Measurements from ENCODE around the gene C10orf95. TPM values are rescaled to one million over a fixed set of nuclear protein-coding genes. Genes with fewer than 3 reads are reported as not detected.

C10orf95 gene
- total RNA-seq, 1 donor from 2014 or later: not detected

GRCh38 chr10:102480396-102480795 is 29.1 kb upstream of the C10orf95 start:
- Mint-ChIP-seq H3K36me3 (ENCODE audit: unreplicated experiment) (no peaks in the 10 kb centered on the region), H3K27ac (ENCODE audit: unreplicated experiment) (no peak overlapping the region), H3K4me1 (ENCODE audit: low read depth, unreplicated experiment) (peaks cover 9% of the 10 kb centered on the region), H3K4me3 (ENCODE audit: unreplicated experiment) (no peak overlapping the region), H3K9me3 (ENCODE audit: unreplicated experiment) (peaks cover 18% of the 10 kb centered on the region), H3K27me3 (ENCODE audit: unreplicated experiment) (peaks cover 2% of the 10 kb centered on the region)
- no peak for DNase-seq
- TF ChIP-seq, protein P1, sequence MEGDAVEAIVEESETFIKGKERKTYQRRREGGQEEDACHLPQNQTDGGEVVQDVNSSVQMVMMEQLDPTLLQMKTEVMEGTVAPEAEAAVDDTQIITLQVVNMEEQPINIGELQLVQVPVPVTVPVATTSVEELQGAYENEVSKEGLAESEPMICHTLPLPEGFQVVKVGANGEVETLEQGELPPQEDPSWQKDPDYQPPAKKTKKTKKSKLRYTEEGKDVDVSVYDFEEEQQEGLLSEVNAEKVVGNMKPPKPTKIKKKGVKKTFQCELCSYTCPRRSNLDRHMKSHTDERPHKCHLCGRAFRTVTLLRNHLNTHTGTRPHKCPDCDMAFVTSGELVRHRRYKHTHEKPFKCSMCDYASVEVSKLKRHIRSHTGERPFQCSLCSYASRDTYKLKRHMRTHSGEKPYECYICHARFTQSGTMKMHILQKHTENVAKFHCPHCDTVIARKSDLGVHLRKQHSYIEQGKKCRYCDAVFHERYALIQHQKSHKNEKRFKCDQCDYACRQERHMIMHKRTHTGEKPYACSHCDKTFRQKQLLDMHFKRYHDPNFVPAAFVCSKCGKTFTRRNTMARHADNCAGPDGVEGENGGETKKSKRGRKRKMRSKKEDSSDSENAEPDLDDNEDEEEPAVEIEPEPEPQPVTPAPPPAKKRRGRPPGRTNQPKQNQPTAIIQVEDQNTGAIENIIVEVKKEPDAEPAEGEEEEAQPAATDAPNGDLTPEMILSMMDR (IDR thresholded peaks at IDR 0.05; ENCODE audit: partially characterized antibody, unreplicated experiment): no peak

DNA sequence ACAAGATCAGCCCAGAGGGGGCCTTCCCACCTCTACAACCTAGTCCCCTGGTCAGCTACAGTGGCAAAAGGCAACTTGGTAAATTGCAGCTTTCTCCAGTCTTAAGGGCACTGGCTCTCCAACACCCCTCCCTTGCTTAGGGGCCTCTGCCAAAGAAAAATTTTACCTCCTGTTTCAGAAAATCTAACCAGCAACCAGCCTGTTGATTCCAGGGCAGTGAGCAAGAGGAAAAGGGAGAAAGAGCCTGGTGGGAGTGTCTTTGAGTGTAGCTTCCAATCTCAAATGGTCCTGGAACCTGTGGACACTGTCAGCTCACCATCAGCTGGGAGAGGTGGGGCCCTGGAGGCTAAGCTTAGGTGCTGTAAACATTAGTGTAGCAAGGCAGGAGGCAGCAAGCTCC is 28.3 kb upstream of the C10orf95 start:
- Mint-ChIP-seq H3K27ac (ENCODE audit: unreplicated experiment) (no peak overlapping the region), H3K36me3 (ENCODE audit: unreplicated experiment) (no peaks in the 10 kb centered on the region), H3K4me3 (ENCODE audit: unreplicated experiment) (no peak overlapping the region), H3K9me3 (ENCODE audit: unreplicated experiment) (peaks cover 16% of the 10 kb centered on the region), H3K27me3 (ENCODE audit: unreplicated experiment) (peaks cover 4% of the 10 kb centered on the region), H3K4me1 (ENCODE audit: low read depth, unreplicated experiment) (peaks cover 5% of the 10 kb centered on the region)
- no peak for DNase-seq
- TF ChIP-seq, protein P1 (IDR thresholded peaks at IDR 0.05; ENCODE audit: partially characterized antibody, unreplicated experiment): no peak

GRCh38 chr10:102476466-102477141 is 25.3 kb upstream of the C10orf95 start:
- Mint-ChIP-seq H3K27me3 (ENCODE audit: unreplicated experiment) (peaks cover 7% of the 10 kb centered on the region), H3K4me1 (ENCODE audit: low read depth, unreplicated experiment) (peaks cover 5% of the 10 kb centered on the region), H3K27ac (ENCODE audit: unreplicated experiment) (no peak overlapping the region), H3K9me3 (ENCODE audit: unreplicated experiment) (peaks cover 16% of the 10 kb centered on the region), H3K4me3 (ENCODE audit: unreplicated experiment) (no peak overlapping the region), H3K36me3 (ENCODE audit: unreplicated experiment) (no peaks in the 10 kb centered on the region)
- TF ChIP-seq, protein P1 (IDR thresholded peaks at IDR 0.05; ENCODE audit: partially characterized antibody, unreplicated experiment): no peak
- DNase-seq: no peak

GRCh38 chr10:102475451-102476040 is 24.2 kb upstream of the C10orf95 start:
- Mint-ChIP-seq H3K36me3 (ENCODE audit: unreplicated experiment) (no peaks in the 10 kb centered on the region), H3K4me1 (ENCODE audit: low read depth, unreplicated experiment) (peaks cover 4% of the 10 kb centered on the region), H3K9me3 (ENCODE audit: unreplicated experiment) (peaks cover 16% of the 10 kb centered on the region), H3K27me3 (ENCODE audit: unreplicated experiment) (peaks cover 8% of the 10 kb centered on the region), H3K4me3 (ENCODE audit: unreplicated experiment) (no peak overlapping the region), H3K27ac (ENCODE audit: unreplicated experiment) (peak overlapping the region; percentile 1)
- TF ChIP-seq, protein P1 (IDR thresholded peaks at IDR 0.05; ENCODE audit: partially characterized antibody, unreplicated experiment): no peak
- DNase-seq: no peak

Data from glutamatergic neuron (in vitro differentiated cells).